GM23338 (cell line): ENCODE measurements around the gene CDKN2A. TPM values are rescaled to one million over a fixed set of nuclear protein-coding genes. Genes with fewer than 3 reads are reported as not detected.

Experiments
- ATAC-seq: fragments of 200-7000 bp; cut with Tn5 transposase; 3 replicates; pipeline ENCODE4 v1.9.1; 2020
- DNase-seq: peaks from one replicate; pipeline ENCODE4 v3.0.0-alpha.2; 2015; ENCODE audit warnings: low spot score
- H2AFZ ChIP-seq: fragments of 200-600 bp; sonication (generic); 2 replicates; pipeline ENCODE4 v1.8.0; 2016; ENCODE audit warnings: antibody characterized with exemption, mild to moderate bottlenecking, moderate library complexity
- H3F3A ChIP-seq: fragments of 200-600 bp; sonication (generic); replicated peaks from 2 replicates; pipeline ENCODE4 v1.8.0; 2017; ENCODE audit warnings: antibody characterized with exemption, mixed run types, low read depth
- H3K27ac ChIP-seq: fragments of 200-600 bp; sonication (generic); 2 replicates; pipeline ENCODE4 v1.6.1; 2016; ENCODE audit warnings: low read depth
- H3K27me3 ChIP-seq: fragments of 200-600 bp; sonication (generic); 2 replicates; pipeline ENCODE4 v1.8.0; 2016; ENCODE audit warnings: mild to moderate bottlenecking, mixed run types, moderate library complexity; ENCODE audit not compliant: insufficient read depth
- H3K36me3 ChIP-seq: fragments of 200-600 bp; sonication (generic); 2 replicates; pipeline ENCODE4 v1.8.0; 2016; ENCODE audit warnings: mild to moderate bottlenecking; ENCODE audit not compliant: insufficient read depth
- H3K4me1 ChIP-seq: fragments of 200-600 bp; sonication (generic); 2 replicates; pipeline ENCODE4 v1.8.0; 2016; ENCODE audit warnings: mild to moderate bottlenecking, moderate library complexity; ENCODE audit not compliant: insufficient read depth
- H3K4me2 ChIP-seq: fragments of 200-600 bp; sonication (generic); 2 replicates; pipeline ENCODE4 v1.7.1; 2017; ENCODE audit warnings: mixed run types
- H3K4me3 ChIP-seq: fragments of 200-600 bp; sonication (generic); 2 replicates; pipeline ENCODE4 v1.6.1; 2016; ENCODE audit warnings: mixed run types
- H3K79me2 ChIP-seq: fragments of 200-600 bp; sonication (generic); replicated peaks from 2 replicates; pipeline ENCODE4 v1.8.0; 2017; ENCODE audit warnings: mild to moderate bottlenecking; ENCODE audit not compliant: insufficient read depth
- H3K9me2 ChIP-seq: fragments of 200-600 bp; sonication (generic); 2 replicates; pipeline ENCODE4 v1.8.0; 2017; ENCODE audit not compliant: insufficient read depth
- H4K20me1 ChIP-seq: fragments of 200-600 bp; sonication (generic); replicated peaks from 2 replicates; pipeline ENCODE4 v1.8.0; 2017; ENCODE audit warnings: mild to moderate bottlenecking; ENCODE audit not compliant: insufficient read depth
- H3K27ac Mint-ChIP-seq: 2 replicates; pipeline ENCODE4 v1.8.0; 2020; ENCODE audit warnings: inconsistent platforms, mild to moderate bottlenecking, moderate library complexity, mixed read lengths
- H3K27me3 Mint-ChIP-seq: 3 replicates; pipeline ENCODE4 v1.8.0; 2022; ENCODE audit warnings: low read depth, mild to moderate bottlenecking, moderate library complexity, mixed read lengths, inconsistent platforms; ENCODE audit not compliant: insufficient read depth, poor library complexity
- H3K36me3 Mint-ChIP-seq: 3 replicates; pipeline ENCODE4 v1.8.0; 2021; ENCODE audit warnings: low read depth, mild to moderate bottlenecking, inconsistent platforms, moderate library complexity, mixed read lengths
- H3K4me1 Mint-ChIP-seq: 3 replicates; pipeline ENCODE4 v1.8.0; 2020; ENCODE audit warnings: mild to moderate bottlenecking, inconsistent platforms, mixed read lengths
- H3K4me3 Mint-ChIP-seq: 3 replicates; pipeline ENCODE4 v1.8.0; 2021; ENCODE audit warnings: moderate library complexity, mild to moderate bottlenecking, inconsistent platforms, mixed read lengths
- H3K9me3 Mint-ChIP-seq: 3 replicates; pipeline ENCODE4 v1.8.0; 2020; ENCODE audit warnings: moderate library complexity, mild to moderate bottlenecking, inconsistent platforms, mixed read lengths
- CREB1 ChIP-seq: fragments of 250-450 bp; sonication (Bioruptor Pico); IDR thresholded peaks from 2 replicates; pipeline ENCODE4 v1.5.0; 2020; ENCODE audit warnings: low read depth, mild to moderate bottlenecking, moderate library complexity
- EZH2 ChIP-seq: fragments of 200-600 bp; sonication (generic); IDR thresholded peaks from one replicate; pipeline ENCODE4 v1.8.0; 2017; ENCODE audit warnings: antibody characterized with exemption, mild to moderate bottlenecking, low read depth; ENCODE audit not compliant: unreplicated experiment
- NANOG ChIP-seq: IDR thresholded peaks from 2 replicates; pipeline ENCODE4 v1.6.1; 2016; ENCODE audit warnings: antibody characterized with exemption, borderline replicate concordance
- POLR2AphosphoS5 ChIP-seq: IDR thresholded peaks from 2 replicates; pipeline ENCODE4 v1.6.1; 2016; ENCODE audit warnings: antibody characterized with exemption, low read depth
- STAT1 ChIP-seq: IDR thresholded peaks from one replicate; pipeline ENCODE4 v1.6.1; 2016; ENCODE audit warnings: antibody characterized with exemption; ENCODE audit not compliant: unreplicated experiment
- ZNF114 ChIP-seq: fragments of 250-450 bp; sonication (Bioruptor Pico); IDR thresholded peaks from 2 replicates; pipeline ENCODE4 v1.5.0; 2020; ENCODE audit warnings: mild to moderate bottlenecking, moderate library complexity
- ZNF331 ChIP-seq: fragments of 250-450 bp; sonication (Bioruptor Pico); IDR thresholded peaks from 2 replicates; pipeline ENCODE4 v1.5.0; 2020; ENCODE audit warnings: low read depth, mild to moderate bottlenecking, moderate library complexity
- ZNF462 ChIP-seq: fragments of 250-450 bp; sonication (Bioruptor Pico); IDR thresholded peaks from 2 replicates; pipeline ENCODE4 v1.5.0; 2020; ENCODE audit warnings: mild to moderate bottlenecking, moderate library complexity
- polyA plus RNA-seq: library from polyadenylated mRNA; unstranded; fragments of >200 nt; fragmentation: Nextera tagmentation; extraction: Ambion mirVana; gene quantifications from 2 replicates; pipeline ENCODE4 v1.2.1, GENCODE V29; 2016
- total RNA-seq: library from RNA; depleted of rRNA; stranded (reverse); fragments of >200 nt; shearing (Covaris generic); gene quantifications from 2 replicates; pipeline ENCODE4 v1.2.3, GENCODE V29; 2014
- TF ChIP-seq, protein P1 (sequence below): IDR thresholded peaks from 2 replicates; pipeline ENCODE4 v1.6.1; 2016; ENCODE audit warnings: antibody characterized with exemption

Gene CDKN2A
- total and polyA plus RNA-seq, 2 experiments from 2014 or later: 0.87 to 2.7 TPM

DNA sequence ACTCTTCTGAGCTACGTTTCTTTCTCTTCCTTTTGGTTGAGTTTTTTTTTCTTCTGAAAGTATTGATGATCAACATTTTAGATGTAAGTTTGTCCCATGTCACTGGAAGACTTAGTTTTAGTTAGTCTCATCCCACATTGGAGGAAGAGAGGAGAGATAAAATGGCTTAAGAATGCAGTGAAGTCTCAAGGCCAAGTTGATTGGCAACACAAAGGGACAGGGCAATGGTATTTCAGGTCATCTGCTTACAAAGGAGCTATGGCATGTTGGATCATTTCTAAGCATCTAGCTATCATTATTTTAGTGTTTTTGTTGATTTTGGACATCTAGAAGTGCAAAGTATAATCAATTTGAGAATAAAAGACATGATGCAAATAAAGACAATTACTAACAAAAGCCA lies 58.6 kb downstream of the CDKN2A start:
- Histone ChIP-seq H2AFZ (no peak overlapping the region), H3K27ac (no peak overlapping the region), H4K20me1 (no peaks in the 10 kb centered on the region), H3K79me2 (no peaks in the 10 kb centered on the region), H3K27me3 (no peaks in the 10 kb centered on the region), H3K9me2 (no peaks in the 10 kb centered on the region), H3K4me3 (no peak overlapping the region), H3K36me3 (0 out of 2 replicates have a peak, but pooled peaks cover 3% of the 10 kb centered on the region), H3K4me2 (no peak overlapping the region), H3K4me1 (peaks cover 28% of the 10 kb centered on the region), H3F3A (no peaks in the 10 kb centered on the region)
- peak; percentile 51 for DNase-seq
- Mint-ChIP-seq H3K27me3 (peaks cover 5% of the 10 kb centered on the region), H3K36me3 (peaks cover 10% of the 10 kb centered on the region; the same call in 2 of the 3 replicates), H3K9me3 (peaks cover 3% of the 10 kb centered on the region; the same call in 1 of the 3 replicates), H3K27ac (no peak overlapping the region), H3K4me1 (peaks cover 36% of the 10 kb centered on the region), H3K4me3 (no peak overlapping the region)
- TF ChIP-seq CREB1: no peak
- TF ChIP-seq NANOG: no peak
- TF ChIP-seq, protein P1, sequence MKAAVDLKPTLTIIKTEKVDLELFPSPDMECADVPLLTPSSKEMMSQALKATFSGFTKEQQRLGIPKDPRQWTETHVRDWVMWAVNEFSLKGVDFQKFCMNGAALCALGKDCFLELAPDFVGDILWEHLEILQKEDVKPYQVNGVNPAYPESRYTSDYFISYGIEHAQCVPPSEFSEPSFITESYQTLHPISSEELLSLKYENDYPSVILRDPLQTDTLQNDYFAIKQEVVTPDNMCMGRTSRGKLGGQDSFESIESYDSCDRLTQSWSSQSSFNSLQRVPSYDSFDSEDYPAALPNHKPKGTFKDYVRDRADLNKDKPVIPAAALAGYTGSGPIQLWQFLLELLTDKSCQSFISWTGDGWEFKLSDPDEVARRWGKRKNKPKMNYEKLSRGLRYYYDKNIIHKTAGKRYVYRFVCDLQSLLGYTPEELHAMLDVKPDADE: no peak
- TF ChIP-seq POLR2AphosphoS5: no peak
- no peak for TF ChIP-seq EZH2
- TF ChIP-seq ZNF114 (CRISPR knock-in tag): no peak
- TF ChIP-seq STAT1: no peak
- TF ChIP-seq ZNF331 (CRISPR knock-in tag): no peak
- peak; percentile 30; the same call in 1 of the 3 replicates for ATAC-seq

GRCh38 chr9:21933865-21934264 lies 60.3 kb downstream of the CDKN2A start:
- Mint-ChIP-seq H3K9me3 (peaks cover 3% of the 10 kb centered on the region; the same call in 1 of the 3 replicates), H3K4me3 (no peak overlapping the region), H3K4me1 (peaks cover 36% of the 10 kb centered on the region), H3K36me3 (peaks cover 10% of the 10 kb centered on the region; the same call in 2 of the 3 replicates), H3K27me3 (peaks cover 5% of the 10 kb centered on the region), H3K27ac (no peak overlapping the region)
- H3K4me2 ChIP-seq: no peak overlapping the region
- no peaks in the 10 kb centered on the region for H4K20me1 ChIP-seq
- H3K9me2 ChIP-seq: peaks cover 13% of the 10 kb centered on the region
- no peaks in the 10 kb centered on the region for H3K79me2 ChIP-seq
- no peak overlapping the region for H2AFZ ChIP-seq
- no peaks in the 10 kb centered on the region for H3F3A ChIP-seq
- H3K4me1 ChIP-seq: peaks cover 28% of the 10 kb centered on the region
- DNase-seq (no peak), ATAC-seq (no peak)
- H3K4me3 ChIP-seq: no peak overlapping the region
- no peaks in the 10 kb centered on the region for H3K27me3 ChIP-seq
- no peak overlapping the region for H3K27ac ChIP-seq
- no peak for TF ChIP-seq ZNF114 (CRISPR knock-in tag)
- H3K36me3 ChIP-seq: 0 out of 2 replicates have a peak, but pooled peaks cover 3% of the 10 kb centered on the region

DNA sequence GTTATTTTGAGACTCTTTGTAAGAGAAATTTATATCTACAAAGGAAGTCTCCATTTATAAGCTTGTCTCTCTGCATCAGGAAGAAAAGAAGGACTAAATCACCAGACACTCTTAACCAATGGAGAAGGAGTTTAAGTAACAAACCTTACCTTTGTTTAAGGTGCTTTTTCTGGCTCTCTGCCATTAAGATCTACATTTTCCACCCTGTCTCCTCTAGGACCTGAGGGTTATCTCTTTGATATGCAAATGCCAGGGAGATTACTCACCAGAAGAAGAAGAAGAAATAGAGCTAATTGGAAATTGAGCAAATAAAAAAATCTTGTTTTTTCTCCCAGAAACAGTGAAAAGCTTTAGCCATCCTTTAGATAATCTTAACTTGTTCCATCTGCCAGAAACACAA lies 60.9 kb downstream of the CDKN2A start:
- Mint-ChIP-seq H3K36me3 (peaks cover 10% of the 10 kb centered on the region; the same call in 2 of the 3 replicates), H3K4me1 (peaks cover 36% of the 10 kb centered on the region), H3K27me3 (peaks cover 5% of the 10 kb centered on the region), H3K9me3 (peaks cover 3% of the 10 kb centered on the region; the same call in 1 of the 3 replicates), H3K27ac (no peak overlapping the region), H3K4me3 (no peak overlapping the region)
- H3K27me3 ChIP-seq: no peaks in the 10 kb centered on the region
- no peaks in the 10 kb centered on the region for H3F3A ChIP-seq
- peaks cover 28% of the 10 kb centered on the region for H3K4me1 ChIP-seq
- no peaks in the 10 kb centered on the region for H3K79me2 ChIP-seq
- no peaks in the 10 kb centered on the region for H4K20me1 ChIP-seq
- peak; percentile 76 for TF ChIP-seq ZNF462 (CRISPR knock-in tag)
- TF ChIP-seq STAT1: no peak
- peaks cover 13% of the 10 kb centered on the region for H3K9me2 ChIP-seq
- no peak overlapping the region for H3K4me3 ChIP-seq
- 0 out of 2 replicates have a peak, but pooled peaks cover 3% of the 10 kb centered on the region for H3K36me3 ChIP-seq
- 0 out of 2 replicates have a peak overlapping the region, but pooled peaks have one; percentile 0 for H3K27ac ChIP-seq
- ATAC-seq (peak; percentile 54), DNase-seq (peak; percentile 36)
- H2AFZ ChIP-seq: no peak overlapping the region
- peak overlapping the region; percentile 10 for H3K4me2 ChIP-seq
